GM12865 (cell line): ENCODE data around the gene JARID2.

ENCODE experiments used
- DNase-seq: peaks from one replicate; pipeline ENCODE4 v3.0.0; 2010; ENCODE audit warnings: low read depth
- H3K4me3 ChIP-seq: 2 replicates; pipeline ENCODE4 v1.5.1; 2011; ENCODE audit warnings: mild to moderate bottlenecking, low read depth, low read length, control low read depth
- CTCF ChIP-seq: IDR thresholded peaks from 2 replicates; pipeline ENCODE4 v1.5.1; 2011; ENCODE audit warnings: low read length, control low read depth, low read depth, inconsistent platforms; ENCODE audit not compliant: insufficient read depth; ENCODE audit errors: missing control alignments

JARID2 gene

GRCh38 chr6:15270402-15270801, 24.5 kb downstream of the JARID2 start:
- no peak for DNase-seq
- no peak overlapping the region for H3K4me3 ChIP-seq
- no peak for TF ChIP-seq CTCF

GRCh38 chr6:15272562-15272961, 26.7 kb downstream of the JARID2 start:
- no peak for TF ChIP-seq CTCF
- DNase-seq = no peak
- H3K4me3 ChIP-seq = no peak overlapping the region

- no peak overlapping the region for H3K4me3 ChIP-seq
- no peak for DNase-seq
- no peak for TF ChIP-seq CTCF
These were observed 29.0 kb downstream of the JARID2 start for GRCh38 chr6:15274692-15275387.

- no peak overlapping the region for H3K4me3 ChIP-seq
These were observed 30.4 kb downstream of the JARID2 start for GRCh38 chr6:15276036-15276985.

GRCh38 chr6:15279047-15279661, 33.3 kb downstream of the JARID2 start:
- DNase-seq = no peak
- no peak for TF ChIP-seq CTCF
- no peak overlapping the region for H3K4me3 ChIP-seq

More at GRCh38 chr6:15276036-15276985, 30.4 kb downstream of the JARID2 start:
- no peak for DNase-seq
- TF ChIP-seq CTCF = no peak

GRCh38 chr6:15280028-15280427, 34.2 kb downstream of the JARID2 start:
- DNase-seq = no peak
- no peak overlapping the region for H3K4me3 ChIP-seq
- no peak for TF ChIP-seq CTCF
